Vagina (tissue), 2 donors: ENCODE measurements around the gene DPM1.

Experiments
- POLR2A ChIP-seq, 2 donors: fragments of 450-650 bp; IDR thresholded peaks; one replicate each; pipeline ENCODE4 v1.6.1; 2017; ENCODE audit warnings: antibody characterized with exemption in 2 of 2, mild to moderate bottlenecking in 2 of 2, moderate library complexity in 2 of 2
- TF ChIP-seq, protein P1 (sequence below), 3 experiments: fragments of 450-650 bp in 2 of 3; fragments of 200-600 bp in 1 of 3; sonication (generic) in 1 of 3; IDR thresholded peaks; one replicate each; pipeline ENCODE4 v1.5.1; 2017 to 2019; ENCODE audit warnings: antibody characterized with exemption in 3 of 3, mild to moderate bottlenecking in 2 of 3, moderate library complexity in 2 of 3

DNA sequence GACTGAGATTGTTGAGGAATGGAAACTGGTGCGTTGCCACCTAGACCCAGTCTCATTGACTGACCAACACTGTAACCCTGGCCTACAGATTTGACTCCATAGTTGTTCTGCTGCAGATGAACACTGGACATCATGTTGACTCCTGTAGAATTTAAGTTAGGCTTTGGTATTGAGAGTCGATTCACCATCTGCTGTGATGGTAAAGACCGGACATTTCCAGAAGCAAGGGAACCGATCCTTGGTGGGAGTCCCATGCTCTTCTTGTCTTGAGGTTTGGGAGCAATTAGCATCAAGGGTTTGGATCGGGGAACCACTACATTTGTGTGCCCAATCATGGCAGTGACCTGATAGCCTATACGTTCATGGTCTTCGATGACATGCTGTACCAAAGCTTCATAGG lies 64.7 kb downstream of the DPM1 start:
- TF ChIP-seq, protein P1, sequence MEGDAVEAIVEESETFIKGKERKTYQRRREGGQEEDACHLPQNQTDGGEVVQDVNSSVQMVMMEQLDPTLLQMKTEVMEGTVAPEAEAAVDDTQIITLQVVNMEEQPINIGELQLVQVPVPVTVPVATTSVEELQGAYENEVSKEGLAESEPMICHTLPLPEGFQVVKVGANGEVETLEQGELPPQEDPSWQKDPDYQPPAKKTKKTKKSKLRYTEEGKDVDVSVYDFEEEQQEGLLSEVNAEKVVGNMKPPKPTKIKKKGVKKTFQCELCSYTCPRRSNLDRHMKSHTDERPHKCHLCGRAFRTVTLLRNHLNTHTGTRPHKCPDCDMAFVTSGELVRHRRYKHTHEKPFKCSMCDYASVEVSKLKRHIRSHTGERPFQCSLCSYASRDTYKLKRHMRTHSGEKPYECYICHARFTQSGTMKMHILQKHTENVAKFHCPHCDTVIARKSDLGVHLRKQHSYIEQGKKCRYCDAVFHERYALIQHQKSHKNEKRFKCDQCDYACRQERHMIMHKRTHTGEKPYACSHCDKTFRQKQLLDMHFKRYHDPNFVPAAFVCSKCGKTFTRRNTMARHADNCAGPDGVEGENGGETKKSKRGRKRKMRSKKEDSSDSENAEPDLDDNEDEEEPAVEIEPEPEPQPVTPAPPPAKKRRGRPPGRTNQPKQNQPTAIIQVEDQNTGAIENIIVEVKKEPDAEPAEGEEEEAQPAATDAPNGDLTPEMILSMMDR (IDR thresholded peaks at IDR 0.05), result no peak
- TF ChIP-seq POLR2A (IDR thresholded peaks at IDR 0.05), result no peak
